ENCODE results near the gene DSCAM. TPM values are rescaled to one million over a fixed set of nuclear protein-coding genes. Genes with fewer than 3 reads are reported as not detected.

DSCAM gene
- total and polyA plus RNA-seq, 2 donors (not counting 1 experiment from before 2014, with no cell fraction given): under 0.01 to 0.01 TPM

DNA sequence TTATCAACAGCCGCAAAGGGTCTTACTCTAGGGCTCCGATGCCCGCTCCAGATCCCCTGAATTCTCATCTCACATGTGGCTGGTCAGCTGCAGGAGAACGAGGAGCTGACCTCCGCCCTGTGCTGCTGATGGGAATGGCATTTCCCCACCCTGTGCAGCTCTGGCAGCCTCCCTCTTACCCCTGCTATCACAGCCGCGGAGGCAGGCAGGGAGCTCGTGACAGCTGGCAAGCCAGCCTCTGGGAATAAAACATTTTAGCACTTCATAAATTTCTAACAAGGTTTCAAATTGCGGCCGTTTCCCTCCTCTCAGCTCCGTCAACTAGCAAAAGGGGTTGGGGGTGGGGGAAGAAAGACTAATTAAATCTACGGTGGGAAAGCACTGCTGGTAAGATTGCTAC is 81.1 kb downstream of the DSCAM start:
- H3K27me3 ChIP-seq (ENCODE audit: control insufficient read depth, insufficient read depth, low read length): no peaks in the 10 kb centered on the region
- no peak for DNase-seq (ENCODE audit: low read depth in 2 of 2)
- H3K79me2 ChIP-seq (ENCODE audit: control insufficient read depth, insufficient read depth, low read length): no peaks in the 10 kb centered on the region
- no peak overlapping the region for H3K4me2 ChIP-seq (ENCODE audit: extremely low read depth, insufficient read depth, low read length)
- no peaks in the 10 kb centered on the region for H3K36me3 ChIP-seq (ENCODE audit: control insufficient read depth, insufficient read depth, low read length)
- H4K20me1 ChIP-seq (ENCODE audit: control insufficient read depth, extremely low read depth, insufficient read depth, low read length): no peaks in the 10 kb centered on the region
- H3K9me3 ChIP-seq (ENCODE audit: control insufficient read depth, insufficient read depth, low read depth, low read length): no peaks in the 10 kb centered on the region
- no peaks in the 10 kb centered on the region for H3K4me1 ChIP-seq (ENCODE audit: control insufficient read depth, extremely low read depth, insufficient read depth, low read length)
- H3K9ac ChIP-seq (ENCODE audit: insufficient read depth, low read length): no peak overlapping the region
- TF ChIP-seq, protein P1, sequence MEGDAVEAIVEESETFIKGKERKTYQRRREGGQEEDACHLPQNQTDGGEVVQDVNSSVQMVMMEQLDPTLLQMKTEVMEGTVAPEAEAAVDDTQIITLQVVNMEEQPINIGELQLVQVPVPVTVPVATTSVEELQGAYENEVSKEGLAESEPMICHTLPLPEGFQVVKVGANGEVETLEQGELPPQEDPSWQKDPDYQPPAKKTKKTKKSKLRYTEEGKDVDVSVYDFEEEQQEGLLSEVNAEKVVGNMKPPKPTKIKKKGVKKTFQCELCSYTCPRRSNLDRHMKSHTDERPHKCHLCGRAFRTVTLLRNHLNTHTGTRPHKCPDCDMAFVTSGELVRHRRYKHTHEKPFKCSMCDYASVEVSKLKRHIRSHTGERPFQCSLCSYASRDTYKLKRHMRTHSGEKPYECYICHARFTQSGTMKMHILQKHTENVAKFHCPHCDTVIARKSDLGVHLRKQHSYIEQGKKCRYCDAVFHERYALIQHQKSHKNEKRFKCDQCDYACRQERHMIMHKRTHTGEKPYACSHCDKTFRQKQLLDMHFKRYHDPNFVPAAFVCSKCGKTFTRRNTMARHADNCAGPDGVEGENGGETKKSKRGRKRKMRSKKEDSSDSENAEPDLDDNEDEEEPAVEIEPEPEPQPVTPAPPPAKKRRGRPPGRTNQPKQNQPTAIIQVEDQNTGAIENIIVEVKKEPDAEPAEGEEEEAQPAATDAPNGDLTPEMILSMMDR (conservative IDR thresholded peaks at IDR 0.05 in 1 of 2, IDR thresholded peaks at IDR 0.05 in 1 of 2; ENCODE audit: low read depth in 1 of 2, low read length in 2 of 2): no peak
- no peak for TF ChIP-seq EZH2 (IDR thresholded peaks at IDR 0.05; ENCODE audit: low read length, missing control alignments)
- H2AFZ ChIP-seq (ENCODE audit: low read length): no peak overlapping the region
- no peak overlapping the region for H3K4me3 ChIP-seq (replicated peaks in 1 of 4; ENCODE audit: control extremely low read depth in 1 of 4, insufficient read depth in 1 of 4, low read depth in 3 of 4, low read length in 4 of 4)
- H3K27ac ChIP-seq (ENCODE audit: insufficient read depth, low read length): no peak overlapping the region

DNA sequence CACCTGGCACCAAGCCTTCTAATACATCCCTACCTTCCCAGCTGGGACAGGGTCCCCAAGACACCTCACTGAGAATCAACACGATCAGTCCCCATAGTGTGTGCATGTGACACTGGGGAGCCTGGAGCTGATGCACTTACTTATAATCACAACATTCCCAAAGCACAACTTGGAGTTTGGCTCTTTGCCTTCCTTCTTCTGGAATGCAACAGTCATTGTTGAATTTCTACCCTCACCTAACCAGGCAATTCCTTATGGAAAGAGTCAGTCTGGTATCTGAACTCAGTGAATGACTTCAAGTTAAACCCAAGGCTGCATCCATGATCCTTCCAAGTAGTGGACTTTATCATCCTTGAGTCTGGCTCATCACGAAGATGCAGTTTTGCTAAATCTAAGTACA is 86.1 kb downstream of the DSCAM start:
- Histone ChIP-seq H3K9me3 (ENCODE audit: control insufficient read depth, insufficient read depth, low read depth, low read length) (no peaks in the 10 kb centered on the region), H3K9ac (ENCODE audit: insufficient read depth, low read length) (no peak overlapping the region), H3K27ac (ENCODE audit: insufficient read depth, low read length) (no peak overlapping the region), H3K79me2 (ENCODE audit: control insufficient read depth, insufficient read depth, low read length) (no peaks in the 10 kb centered on the region), H3K4me2 (ENCODE audit: extremely low read depth, insufficient read depth, low read length) (no peak overlapping the region), H4K20me1 (ENCODE audit: control insufficient read depth, extremely low read depth, insufficient read depth, low read length) (no peaks in the 10 kb centered on the region), H3K4me1 (ENCODE audit: control insufficient read depth, extremely low read depth, insufficient read depth, low read length) (no peaks in the 10 kb centered on the region), H3K36me3 (ENCODE audit: control insufficient read depth, insufficient read depth, low read length) (no peaks in the 10 kb centered on the region), H2AFZ (ENCODE audit: low read length) (no peak overlapping the region), H3K27me3 (ENCODE audit: control insufficient read depth, insufficient read depth, low read length) (no peaks in the 10 kb centered on the region), H3K4me3 (replicated peaks in 1 of 4; ENCODE audit: control extremely low read depth in 1 of 4, insufficient read depth in 1 of 4, low read depth in 3 of 4, low read length in 4 of 4) (no peak overlapping the region)
- DNase-seq (ENCODE audit: low read depth in 2 of 2): peak in 1 of 2 donors; percentile 33
- TF ChIP-seq EZH2 (IDR thresholded peaks at IDR 0.05; ENCODE audit: low read length, missing control alignments): no peak
- TF ChIP-seq, protein P1 (conservative IDR thresholded peaks at IDR 0.05 in 1 of 2, IDR thresholded peaks at IDR 0.05 in 1 of 2; ENCODE audit: low read depth in 1 of 2, low read length in 2 of 2): no peak

DNA sequence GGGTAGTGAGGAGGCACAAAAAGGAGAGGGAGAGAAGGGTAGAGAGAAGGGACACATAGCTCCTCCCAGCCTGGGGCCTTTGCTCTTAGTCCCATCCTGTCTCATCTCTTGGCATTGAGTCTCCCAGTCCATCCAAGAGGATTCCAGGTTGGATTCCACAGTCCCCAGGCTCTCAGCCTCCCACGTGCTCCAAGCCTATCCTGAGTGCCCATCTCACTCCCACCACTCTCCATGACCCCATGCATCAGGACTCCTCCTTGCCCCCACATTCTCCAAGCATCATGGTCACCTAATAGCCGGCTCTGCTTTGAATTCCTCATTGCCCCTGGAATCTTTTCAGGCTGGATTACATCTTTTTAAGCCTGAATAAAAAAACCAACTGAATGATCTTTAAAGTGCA is 87.9 kb downstream of the DSCAM start:
- Histone ChIP-seq H3K9me3 (ENCODE audit: control insufficient read depth, insufficient read depth, low read depth, low read length) (no peaks in the 10 kb centered on the region), H3K9ac (ENCODE audit: insufficient read depth, low read length) (no peak overlapping the region), H3K79me2 (ENCODE audit: control insufficient read depth, insufficient read depth, low read length) (no peaks in the 10 kb centered on the region), H3K4me1 (ENCODE audit: control insufficient read depth, extremely low read depth, insufficient read depth, low read length) (no peaks in the 10 kb centered on the region), H3K27me3 (ENCODE audit: control insufficient read depth, insufficient read depth, low read length) (no peaks in the 10 kb centered on the region), H2AFZ (ENCODE audit: low read length) (no peak overlapping the region), H3K4me2 (ENCODE audit: extremely low read depth, insufficient read depth, low read length) (no peak overlapping the region), H4K20me1 (ENCODE audit: control insufficient read depth, extremely low read depth, insufficient read depth, low read length) (no peaks in the 10 kb centered on the region), H3K27ac (ENCODE audit: insufficient read depth, low read length) (no peak overlapping the region), H3K36me3 (ENCODE audit: control insufficient read depth, insufficient read depth, low read length) (no peaks in the 10 kb centered on the region), H3K4me3 (replicated peaks in 1 of 4; ENCODE audit: control extremely low read depth in 1 of 4, insufficient read depth in 1 of 4, low read depth in 3 of 4, low read length in 4 of 4) (no peak overlapping the region)
- no peak for DNase-seq (ENCODE audit: low read depth in 2 of 2)
- TF ChIP-seq, protein P1 (conservative IDR thresholded peaks at IDR 0.05 in 1 of 2, IDR thresholded peaks at IDR 0.05 in 1 of 2; ENCODE audit: low read depth in 1 of 2, low read length in 2 of 2): no peak
- no peak for TF ChIP-seq EZH2 (IDR thresholded peaks at IDR 0.05; ENCODE audit: low read length, missing control alignments)
